SK-N-SH (cell line): Measurements from ENCODE around the gene LCOR. TPM values are rescaled to one million over a fixed set of nuclear protein-coding genes. Genes with fewer than 3 reads are reported as not detected.

ENCODE experiments used
- CTCF ChIA-PET: fragments of 300-600, 350-600 bp; formaldehyde crosslinking; extraction: SDS; loops from one replicate; lab custom pipeline; 2021; lab: Yijun Ruan, JAX
- POLR2A ChIA-PET: fragments of 350-600 bp; sonication (Branson Sonifier 250); formaldehyde crosslinking; extraction: SDS; loops from one replicate; lab custom pipeline; 2020; ENCODE audit warnings: antibody characterized with exemption, inconsistent platforms; lab: Yijun Ruan, JAX
- DNase-seq: peaks from one replicate; pipeline ENCODE4 v3.0.0; 2012
- H2AFZ ChIP-seq: fragments of 200-600 bp; sonication (generic); 2 replicates; pipeline ENCODE4 v1.8.1; 2016; ENCODE audit warnings: antibody characterized with exemption, mild to moderate bottlenecking, low read depth
- H3F3A ChIP-seq: fragments of 200-600 bp; sonication (generic); replicated peaks from 2 replicates; pipeline ENCODE3; 2016; ENCODE audit warnings: antibody characterized with exemption, mild to moderate bottlenecking; ENCODE audit not compliant: insufficient read depth
- H3K27ac ChIP-seq, 2 experiments: fragments of 200-500 bp in 1 of 2; fragments of 200-600 bp in 1 of 2; sonication (Bioruptor generic) in 1 of 2; sonication (generic), shearing (Covaris generic) in 1 of 2; 2 replicates each; pipeline versions ENCODE4 v1.5.1 to v1.6.1; 2014 to 2016; ENCODE audit warnings: low read depth in 2 of 2, inconsistent platforms in 1 of 2, low read length in 1 of 2, mild to moderate bottlenecking in 1 of 2, mixed read lengths in 1 of 2
- H3K27me3 ChIP-seq: fragments of 200-600 bp; sonication (generic), shearing (Covaris generic); 2 replicates; pipeline ENCODE4 v1.6.1; 2016; ENCODE audit warnings: mixed run types; ENCODE audit not compliant: insufficient read depth
- H3K36me3 ChIP-seq, 2 experiments: fragments of 200-500 bp in 1 of 2; fragments of 200-600 bp in 1 of 2; sonication (Bioruptor generic) in 1 of 2; sonication (generic) in 1 of 2; replicated peaks in 1 of 2; 2 replicates each; pipeline versions ENCODE3 to v1.5.1; 2014 to 2016; ENCODE audit warnings: low read length in 1 of 2, mild to moderate bottlenecking in 1 of 2; ENCODE audit not compliant: insufficient read depth in 2 of 2, control insufficient read depth in 1 of 2
- H3K4me1 ChIP-seq, 2 experiments: fragments of 200-500 bp in 1 of 2; fragments of 200-600 bp in 1 of 2; sonication (Bioruptor generic) in 1 of 2; sonication (generic), shearing (Covaris generic) in 1 of 2; 2 replicates each; pipeline versions ENCODE4 v1.5.1 to v1.6.1; 2014 to 2016; ENCODE audit warnings: low read depth in 1 of 2, low read length in 1 of 2, mixed run types in 1 of 2; ENCODE audit not compliant: insufficient read depth in 2 of 2, control insufficient read depth in 1 of 2
- H3K4me2 ChIP-seq: fragments of 200-600 bp; sonication (generic), shearing (Covaris generic); 2 replicates; pipeline ENCODE4 v1.6.1; 2017; ENCODE audit warnings: mixed run types
- H3K4me3 ChIP-seq, 2 experiments: fragments of 200-500 bp in 1 of 2; fragments of 200-600 bp in 1 of 2; sonication (Bioruptor generic) in 1 of 2; sonication (generic), shearing (Covaris generic) in 1 of 2; 2 replicates each; pipeline versions ENCODE4 v1.5.1 to v1.8.1; 2014 to 2016; ENCODE audit warnings: low read depth in 2 of 2, inconsistent platforms in 1 of 2, low read length in 1 of 2, mild to moderate bottlenecking in 1 of 2, mixed read lengths in 1 of 2, moderate library complexity in 1 of 2
- H3K79me2 ChIP-seq: fragments of 200-600 bp; sonication (generic); 2 replicates; pipeline ENCODE4 v1.8.1; 2017; ENCODE audit warnings: mild to moderate bottlenecking; ENCODE audit not compliant: insufficient read depth
- H3K9ac ChIP-seq: fragments of 200-600 bp; sonication (generic); 2 replicates; pipeline ENCODE4 v1.6.1; 2017; ENCODE audit warnings: mixed run types
- H3K9me2 ChIP-seq: fragments of 200-600 bp; sonication (generic); 2 replicates; pipeline ENCODE4 v1.6.1; 2017; ENCODE audit warnings: mixed run types
- H3K9me3 ChIP-seq: fragments of 200-600 bp; sonication (generic); 2 replicates; pipeline ENCODE4 v1.6.1; 2017; ENCODE audit warnings: mixed run types, mild to moderate bottlenecking, moderate library complexity
- H4K20me1 ChIP-seq: fragments of 200-600 bp; sonication (generic); 2 replicates; pipeline ENCODE4 v1.6.1; 2017; ENCODE audit warnings: mild to moderate bottlenecking, mixed run types; ENCODE audit not compliant: insufficient read depth
- CHD2 ChIP-seq: fragments of 150-350 bp; IDR thresholded peaks from 2 replicates; pipeline ENCODE4 v1.6.1; 2018; ENCODE audit warnings: low read length; ENCODE audit not compliant: partially characterized antibody
- CTCF ChIP-seq: fragments of 200-600 bp; sonication (generic); IDR thresholded peaks from 2 replicates; pipeline ENCODE4 v1.6.1; 2017; ENCODE audit warnings: antibody characterized with exemption, mild to moderate bottlenecking, moderate library complexity
- ELF1 ChIP-seq: IDR thresholded peaks from 2 replicates; pipeline ENCODE4 v1.4.0; 2012
- FOSL2 ChIP-seq: IDR thresholded peaks from 2 replicates; pipeline ENCODE4 v1.4.0; 2012; ENCODE audit warnings: low read depth, mild to moderate bottlenecking, moderate library complexity, borderline replicate concordance
- FOXJ3 ChIP-seq: sonication (generic); formaldehyde crosslinking; IDR thresholded peaks from 2 replicates; pipeline ENCODE4 v1.5.1; 2020; ENCODE audit warnings: mild to moderate bottlenecking, missing genetic modification reagents
- FOXM1 ChIP-seq: IDR thresholded peaks from 2 replicates; pipeline ENCODE4 v1.4.0; 2012; ENCODE audit warnings: low read depth, mild to moderate bottlenecking
- GABPA ChIP-seq: IDR thresholded peaks from 2 replicates; pipeline ENCODE4 v1.4.0; 2012; ENCODE audit warnings: low read depth, mild to moderate bottlenecking
- JUND ChIP-seq: IDR thresholded peaks from 2 replicates; pipeline ENCODE4 v1.4.0; 2012
- MAX ChIP-seq: IDR thresholded peaks from 2 replicates; pipeline ENCODE4 v1.4.0; 2012; ENCODE audit warnings: low read depth
- NFIC ChIP-seq: IDR thresholded peaks from 2 replicates; pipeline ENCODE4 v1.4.0; 2012; ENCODE audit warnings: borderline replicate concordance
- PBX3 ChIP-seq: IDR thresholded peaks from 2 replicates; pipeline ENCODE4; 2012
- POLR2AphosphoS5 ChIP-seq: IDR thresholded peaks from 2 replicates; pipeline ENCODE4 v1.6.1; 2012; ENCODE audit warnings: low read depth, low read length
- RAD21 ChIP-seq: IDR thresholded peaks from 2 replicates; pipeline ENCODE4 v1.6.1; 2012; ENCODE audit warnings: mild to moderate bottlenecking, low read length
- RFX5 ChIP-seq: IDR thresholded peaks from 2 replicates; pipeline ENCODE4 v1.6.1; 2012; ENCODE audit warnings: mild to moderate bottlenecking, improper control_type of control experiment, low read length
- RXRA ChIP-seq: IDR thresholded peaks from 2 replicates; pipeline ENCODE4 v1.4.0; 2012; ENCODE audit warnings: low read depth, mild to moderate bottlenecking, borderline replicate concordance
- USF2 ChIP-seq: fragments of 150-350 bp; IDR thresholded peaks from 2 replicates; pipeline ENCODE4 v1.6.1; 2017; ENCODE audit warnings: antibody characterized with exemption, low read length, low read depth, borderline replicate concordance
- YY1 ChIP-seq: IDR thresholded peaks from 2 replicates; pipeline ENCODE4 v1.4.0; 2012; ENCODE audit warnings: low read depth, mild to moderate bottlenecking
- ZBTB33 ChIP-seq: IDR thresholded peaks from 2 replicates; pipeline ENCODE4 v1.4.0; 2012; ENCODE audit warnings: low read depth, borderline replicate concordance
- WGBS: methylation state at CpG from one replicate; pipeline ENCODE4 v1.1.6; 2017; ENCODE audit warnings: low lambda C conversion rate; 5-methylcytosine and 5-hydroxymethylcytosine counted together
- polyA plus RNA-seq, 3 experiments: library from polyadenylated mRNA; depleted of rRNA; stranded (reverse); fragments of >200 nt; gene quantifications; 2 replicates each; pipeline ENCODE4 v1.2.3, GENCODE V29; 2012

The LCOR gene
- polyA plus RNA-seq, 1 of the 3 experiments (the other 2 are of a cell fraction) = 1.9 TPM

- Histone ChIP-seq H3K9me3 (no peaks in the 10 kb centered on the region), H3K4me3 (no peak overlapping the region), H3K4me1 (no peaks in the 10 kb centered on the region), H3K4me2 (no peak overlapping the region), H3K27me3 (no peaks in the 10 kb centered on the region), H3K27ac (no peak overlapping the region), H3K36me3 (no peaks in the 10 kb centered on the region), H3K9ac (no peak overlapping the region), H3K79me2 (no peaks in the 10 kb centered on the region), H3K9me2 (no peaks in the 10 kb centered on the region), H2AFZ (no peak overlapping the region), H4K20me1 (no peaks in the 10 kb centered on the region), H3F3A (no peaks in the 10 kb centered on the region)
- ChIA-PET POLR2A (no interaction called here), CTCF (no interaction called here)
- no peak for TF ChIP-seq ZBTB33
- no peak for TF ChIP-seq RAD21
- no peak for TF ChIP-seq GABPA
- no peak for TF ChIP-seq RFX5
- WGBS = 78% methylated on average over 5 of the region's 5 CpGs
- no peak for DNase-seq
Observed at GRCh38 chr10:96820765-96821164, 11.3 kb upstream of the LCOR start.

GRCh38 chr10:96826438-96826837 lies 5.7 kb upstream of the LCOR start:
- Histone ChIP-seq H3K27ac (no peak overlapping the region), H3K79me2 (no peaks in the 10 kb centered on the region)
- CTCF ChIA-PET = interaction anchor here (0.7 to 0.8 kb wide), 2 partner anchors 184 to 186 kb away, joined by 3 read pairs; no protein-coding TSS in a partner anchor

GRCh38 chr10:96828609-96829008 lies 3.5 kb upstream of the LCOR start:
- Histone ChIP-seq H3K79me2 (peaks cover 8% of the 10 kb centered on the region), H3K9me2 (no peaks in the 10 kb centered on the region), H4K20me1 (peaks cover 4% of the 10 kb centered on the region; the same call in 1 of the 2 replicates), H3K27ac (no peak overlapping the region), H3K27me3 (no peaks in the 10 kb centered on the region), H3K4me3 (no peak overlapping the region), H3K4me1 (peaks cover 2 to 4% of the 10 kb centered on the region in 2 experiments; a peak in 2 of 4 replicates), H3K9me3 (no peaks in the 10 kb centered on the region), H3K9ac (no peak overlapping the region), H2AFZ (no peak overlapping the region), H3K36me3 (no peaks in the 10 kb centered on the region), H3F3A (peaks cover 11% of the 10 kb centered on the region), H3K4me2 (no peak overlapping the region)
- POLR2A ChIA-PET = no interaction called here
- DNase-seq = no peak
- CTCF ChIA-PET = interaction anchor here (1.6 kb wide), 1 partner anchor 188 kb away, joined by 9 read pairs; no protein-coding TSS in a partner anchor
- WGBS = 83% methylated on average over 5 of the region's 5 CpGs
- TF ChIP-seq FOSL2 = no peak
- no peak for TF ChIP-seq YY1
- no peak for TF ChIP-seq ELF1
- TF ChIP-seq FOXJ3 (CRISPR knock-in tag) = no peak
- TF ChIP-seq NFIC = no peak
- no peak for TF ChIP-seq RXRA
- TF ChIP-seq USF2 = no peak
- no peak for TF ChIP-seq MAX
- TF ChIP-seq FOXM1 = no peak
- no peak for TF ChIP-seq CHD2
- no peak for TF ChIP-seq PBX3
- TF ChIP-seq POLR2AphosphoS5 = no peak
- no peak for TF ChIP-seq CTCF
- TF ChIP-seq JUND = no peak

More at GRCh38 chr10:96826438-96826837, 5.7 kb upstream of the LCOR start:
- Histone ChIP-seq H3K4me3 (no peak overlapping the region), H4K20me1 (no peaks in the 10 kb centered on the region), H3K4me2 (no peak overlapping the region), H2AFZ (no peak overlapping the region), H3K36me3 (no peaks in the 10 kb centered on the region), H3K9me2 (no peaks in the 10 kb centered on the region)
- WGBS = no CpG with 5 or more reads among the region's 1 CpG
- TF ChIP-seq RAD21 = no peak
- TF ChIP-seq, all 33 proteins: peak for 0
- no peak overlapping the region for H3K9ac ChIP-seq
- H3K27me3 ChIP-seq = no peaks in the 10 kb centered on the region
- peaks cover 2 to 3% of the 10 kb centered on the region in 2 experiments; a peak in 2 of 4 replicates for H3K4me1 ChIP-seq
- DNase-seq = no peak
- no peaks in the 10 kb centered on the region for H3K9me3 ChIP-seq
- H3F3A ChIP-seq = peaks cover 7% of the 10 kb centered on the region
- POLR2A ChIA-PET = no interaction called here
